HCT116 (cell line): ENCODE measurements around the gene IL11RA. TPM values are rescaled to one million over a fixed set of nuclear protein-coding genes. Genes with fewer than 3 reads are reported as not detected.

ENCODE experiments used
- ATAC-seq: fragments of 200-7000 bp; cut with Tn5 transposase; 2 replicates; pipeline ENCODE4 v1.9.1; 2020; ENCODE audit warnings: mild to moderate bottlenecking, moderate library complexity
- BruUV-seq: library from RNA; stranded (reverse); fragments of 400-500 nt; replicated peaks from 2 replicates; lab custom pipeline; 2021; lab: Mats Ljungman, UMichigan
- CTCF ChIA-PET: fragments of 300-600 bp; sonication (Branson Sonifier 250); formaldehyde crosslinking; loops from one replicate; lab custom pipeline; 2021; ENCODE audit warnings: antibody characterized with exemption; lab: Charles Lee
- POLR2A ChIA-PET: fragments of 300-600, 350-600 bp; sonication (Branson Sonifier 250); formaldehyde crosslinking; loops from one replicate; lab custom pipeline; 2021; ENCODE audit warnings: antibody characterized with exemption; lab: Charles Lee
- RAD21 ChIA-PET, 2 experiments: fragments of 300-600 bp; sonication (Branson Sonifier 250); formaldehyde crosslinking; loops; one replicate each; lab custom pipeline; 2023; ENCODE audit warnings: low total read pairs in 2 of 2; ENCODE audit not compliant: uncharacterized antibody in 2 of 2, unreplicated experiment in 2 of 2, low non-redundant PET in 1 of 2; lab: Charles Lee
- DNase-seq: peaks from one replicate; pipeline ENCODE4 v3.0.0-alpha.2; 2010; ENCODE audit warnings: low read depth, low spot score
- H2AFZ ChIP-seq: fragments of 200-600 bp; shearing (Covaris generic), sonication (generic); 2 replicates; pipeline ENCODE4 v1.6.1; 2017; ENCODE audit warnings: low read depth, mixed run types, mixed read lengths, antibody characterized with exemption, low read length; ENCODE audit not compliant: poor library complexity, severe bottlenecking
- H3K27ac ChIP-seq: 2 replicates; pipeline ENCODE4 v1.5.1; 2012; ENCODE audit warnings: low read depth, low read length
- H3K27me3 ChIP-seq: fragments of 200-600 bp; sonication (generic); 2 replicates; pipeline ENCODE4 v1.6.1; 2016; ENCODE audit warnings: mixed run types, low read length, mixed read lengths; ENCODE audit not compliant: insufficient read depth
- H3K36me3 ChIP-seq, 2 experiments: fragments of 200-500 bp in 1 of 2; fragments of 200-600 bp in 1 of 2; sonication (Bioruptor generic) in 1 of 2; sonication (generic) in 1 of 2; 2 replicates each; pipeline versions ENCODE4 v1.5.1 to v1.6.1; 2014 to 2016; ENCODE audit warnings: low read length in 2 of 2, inconsistent platforms in 1 of 2, mixed read lengths in 1 of 2, mixed run types in 1 of 2; ENCODE audit not compliant: insufficient read depth in 2 of 2, control insufficient read depth in 1 of 2
- H3K4me1 ChIP-seq, 2 experiments: fragments of 200-600 bp in 1 of 2; sonication (generic) in 1 of 2; 2 replicates each; pipeline versions ENCODE4 v1.5.1 to v1.6.1; 2012 to 2017; ENCODE audit warnings: low read length in 2 of 2, inconsistent platforms in 1 of 2, mild to moderate bottlenecking in 1 of 2, mixed read lengths in 1 of 2, mixed run types in 1 of 2, moderate library complexity in 1 of 2; ENCODE audit not compliant: insufficient read depth in 2 of 2, control insufficient read depth in 1 of 2
- H3K4me2 ChIP-seq: fragments of 200-600 bp; sonication (generic); 2 replicates; pipeline ENCODE4 v1.6.1; 2017; ENCODE audit warnings: mixed run types, low read length, mixed read lengths
- H3K4me3 ChIP-seq, 2 experiments: fragments of 200-600 bp in 1 of 2; sonication (generic) in 1 of 2; replicated peaks in 1 of 2; 2 replicates each; pipeline ENCODE4 v1.5.1; 2011 to 2016; ENCODE audit warnings: low read length in 2 of 2, control low read depth in 1 of 2, low read depth in 1 of 2, mild to moderate bottlenecking in 1 of 2, mixed read lengths in 1 of 2, mixed run types in 1 of 2
- H3K79me2 ChIP-seq: fragments of 200-600 bp; sonication (generic); 2 replicates; pipeline ENCODE4 v1.6.1; 2017; ENCODE audit warnings: mild to moderate bottlenecking, mixed run types, low read length, moderate library complexity, mixed read lengths; ENCODE audit not compliant: insufficient read depth
- H3K9ac ChIP-seq: fragments of 200-600 bp; sonication (generic); 2 replicates; pipeline ENCODE4 v1.6.1; 2016; ENCODE audit warnings: low read length, mixed read lengths
- H3K9me2 ChIP-seq: fragments of 200-600 bp; sonication (generic), shearing (Covaris generic); 2 replicates; pipeline ENCODE4 v1.6.1; 2017; ENCODE audit warnings: mixed run types, mild to moderate bottlenecking, moderate library complexity; ENCODE audit not compliant: insufficient read depth
- H3K9me3 ChIP-seq, 2 experiments: fragments of 200-500 bp in 1 of 2; fragments of 200-600 bp in 1 of 2; sonication (Bioruptor generic) in 1 of 2; sonication (generic) in 1 of 2; 2 replicates each; pipeline ENCODE4 v1.6.1; 2014 to 2017; ENCODE audit warnings: low read length in 2 of 2, mixed read lengths in 2 of 2, inconsistent platforms in 1 of 2, low read depth in 1 of 2, mild to moderate bottlenecking in 1 of 2, mixed run types in 1 of 2, moderate library complexity in 1 of 2; ENCODE audit not compliant: control insufficient read depth in 1 of 2, insufficient read depth in 1 of 2
- H4K20me1 ChIP-seq: fragments of 200-600 bp; sonication (generic), shearing (Covaris generic); 2 replicates; pipeline ENCODE4 v1.6.1; 2017; ENCODE audit warnings: mixed run types, mild to moderate bottlenecking, moderate library complexity; ENCODE audit not compliant: insufficient read depth
- CBX3 ChIP-seq: IDR thresholded peaks from 2 replicates; pipeline ENCODE4 v1.6.1; 2012; ENCODE audit warnings: low read depth
- CEBPB ChIP-seq: IDR thresholded peaks from 2 replicates; pipeline ENCODE4 v1.6.1; 2012; ENCODE audit warnings: low read depth
- EGR1 ChIP-seq: IDR thresholded peaks from 2 replicates; pipeline ENCODE4 v1.6.1; 2012; ENCODE audit warnings: low read depth
- ELF1 ChIP-seq: IDR thresholded peaks from 2 replicates; pipeline ENCODE4 v1.6.1; 2012; ENCODE audit warnings: low read depth, borderline replicate concordance
- EZH2phosphoT487 ChIP-seq: fragments of 200-600 bp; IDR thresholded peaks from 2 replicates; pipeline ENCODE4 v1.6.1; 2018; ENCODE audit warnings: antibody characterized with exemption, borderline replicate concordance
- FOSL1 ChIP-seq: IDR thresholded peaks from 2 replicates; pipeline ENCODE4 v1.6.1; 2012; ENCODE audit warnings: low read depth
- JUND ChIP-seq: IDR thresholded peaks from 2 replicates; pipeline ENCODE4 v1.6.1; 2012
- POLR2AphosphoS5 ChIP-seq: IDR thresholded peaks from 2 replicates; pipeline ENCODE4 v1.6.1; 2011; ENCODE audit warnings: mild to moderate bottlenecking, low read depth, low read length, moderate library complexity
- ZNF274 ChIP-seq: fragments of 200-500 bp; sonication (Bioruptor generic); IDR thresholded peaks from 2 replicates; pipeline ENCODE4 v1.6.1; 2014; ENCODE audit warnings: mild to moderate bottlenecking, low read depth, low read length, inconsistent platforms
- intact Hi-C: fragments of 100-400 bp; cut with micrococcal nuclease; formaldehyde crosslinking; loops from 2 replicates; pipeline ENCODE4 v1.10.0; 2022
- total RNA-seq: library from RNA; stranded (reverse); gene quantifications from one replicate; pipeline ENCODE4 v1.2.1, GENCODE V29; 2021; ENCODE audit not compliant: unreplicated experiment
- TF ChIP-seq, protein P1 (sequence below), 3 experiments: fragments of 200-600 bp in 1 of 3; sonication (generic) in 1 of 3; IDR thresholded peaks in 2 of 3; conservative IDR thresholded peaks in 1 of 3; 2 replicates each; pipeline ENCODE4 v1.5.1; 2012 to 2017; ENCODE audit warnings: low read depth in 2 of 3, low read length in 2 of 3, antibody characterized with exemption in 1 of 3, borderline replicate concordance in 1 of 3, control low read depth in 1 of 3, mild to moderate bottlenecking in 1 of 3, mixed read lengths in 1 of 3, mixed run types in 1 of 3, moderate library complexity in 1 of 3; ENCODE audit not compliant: insufficient read depth in 1 of 3
- TF ChIP-seq, protein P2 (sequence below): IDR thresholded peaks from 2 replicates; pipeline ENCODE4 v1.6.1; 2011; ENCODE audit warnings: mild to moderate bottlenecking, low read length, moderate library complexity; ENCODE audit not compliant: insufficient replicate concordance; ENCODE audit errors: extremely low read depth

The IL11RA gene
- total RNA-seq, 1 experiment from 2014 or later = 10.6 TPM

DNA sequence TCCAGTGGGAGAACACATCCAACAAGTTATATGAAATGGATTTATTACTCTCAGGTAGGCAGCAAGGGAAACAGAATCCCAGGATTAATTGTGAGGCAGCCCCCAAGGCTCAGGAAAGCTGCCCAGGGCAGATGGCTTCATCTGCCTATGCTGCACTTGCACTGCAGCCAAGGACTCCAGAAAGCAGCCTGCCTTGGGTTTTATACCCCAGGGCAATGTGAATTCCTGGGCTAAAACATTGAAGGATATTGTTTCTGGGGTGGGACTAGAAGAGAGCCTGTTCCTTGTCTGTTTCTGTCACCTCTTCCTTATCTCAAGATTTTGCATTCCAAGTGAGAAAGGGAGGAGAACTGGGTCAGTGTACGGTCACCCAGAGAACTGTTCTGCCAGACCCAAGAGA, 19.3 kb downstream of the IL11RA start:
- Histone ChIP-seq H3K4me3 (no peak overlapping the region), H3K9ac (no peak overlapping the region), H2AFZ (no peak overlapping the region), H3K9me3 (no peaks in the 10 kb centered on the region), H3K4me1 (peaks cover 0 to 3% of the 10 kb centered on the region in 2 experiments; a peak in 1 of 4 replicates), H3K9me2 (no peaks in the 10 kb centered on the region), H3K27ac (no peak overlapping the region), H3K36me3 (no peaks in the 10 kb centered on the region), H3K4me2 (no peak overlapping the region), H3K79me2 (peaks cover 12% of the 10 kb centered on the region; the same call in 1 of the 2 replicates), H4K20me1 (no peaks in the 10 kb centered on the region), H3K27me3 (no peaks in the 10 kb centered on the region)
- BruUV-seq = no TSS peak
- POLR2A ChIA-PET = no interaction called here
- intact Hi-C loops = loop anchor here (10.0 kb wide), 1 partner anchor 313 kb away; the partner anchor contains the start of gene DNAJB5
- CTCF ChIA-PET = no interaction called here
- ATAC-seq = no peak
- RAD21 ChIA-PET = no interaction called here
- DNase-seq = no peak
- TF ChIP-seq CBX3 (no peak), EZH2phosphoT487 (no peak), EGR1 (no peak), CEBPB (no peak), ZNF274 (no peak), POLR2AphosphoS5 (no peak), JUND (no peak), FOSL1 (no peak), ELF1 (no peak)
- TF ChIP-seq, protein P1, sequence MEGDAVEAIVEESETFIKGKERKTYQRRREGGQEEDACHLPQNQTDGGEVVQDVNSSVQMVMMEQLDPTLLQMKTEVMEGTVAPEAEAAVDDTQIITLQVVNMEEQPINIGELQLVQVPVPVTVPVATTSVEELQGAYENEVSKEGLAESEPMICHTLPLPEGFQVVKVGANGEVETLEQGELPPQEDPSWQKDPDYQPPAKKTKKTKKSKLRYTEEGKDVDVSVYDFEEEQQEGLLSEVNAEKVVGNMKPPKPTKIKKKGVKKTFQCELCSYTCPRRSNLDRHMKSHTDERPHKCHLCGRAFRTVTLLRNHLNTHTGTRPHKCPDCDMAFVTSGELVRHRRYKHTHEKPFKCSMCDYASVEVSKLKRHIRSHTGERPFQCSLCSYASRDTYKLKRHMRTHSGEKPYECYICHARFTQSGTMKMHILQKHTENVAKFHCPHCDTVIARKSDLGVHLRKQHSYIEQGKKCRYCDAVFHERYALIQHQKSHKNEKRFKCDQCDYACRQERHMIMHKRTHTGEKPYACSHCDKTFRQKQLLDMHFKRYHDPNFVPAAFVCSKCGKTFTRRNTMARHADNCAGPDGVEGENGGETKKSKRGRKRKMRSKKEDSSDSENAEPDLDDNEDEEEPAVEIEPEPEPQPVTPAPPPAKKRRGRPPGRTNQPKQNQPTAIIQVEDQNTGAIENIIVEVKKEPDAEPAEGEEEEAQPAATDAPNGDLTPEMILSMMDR (IDR thresholded peaks at IDR 0.05 in 2 of 3, conservative IDR thresholded peaks at IDR 0.05 in 1 of 3; ENCODE audit: borderline replicate concordance in 1 of 3, insufficient read depth in 1 of 3, low read depth in 2 of 3, low read length in 2 of 3) = no peak
- TF ChIP-seq, protein P2, sequence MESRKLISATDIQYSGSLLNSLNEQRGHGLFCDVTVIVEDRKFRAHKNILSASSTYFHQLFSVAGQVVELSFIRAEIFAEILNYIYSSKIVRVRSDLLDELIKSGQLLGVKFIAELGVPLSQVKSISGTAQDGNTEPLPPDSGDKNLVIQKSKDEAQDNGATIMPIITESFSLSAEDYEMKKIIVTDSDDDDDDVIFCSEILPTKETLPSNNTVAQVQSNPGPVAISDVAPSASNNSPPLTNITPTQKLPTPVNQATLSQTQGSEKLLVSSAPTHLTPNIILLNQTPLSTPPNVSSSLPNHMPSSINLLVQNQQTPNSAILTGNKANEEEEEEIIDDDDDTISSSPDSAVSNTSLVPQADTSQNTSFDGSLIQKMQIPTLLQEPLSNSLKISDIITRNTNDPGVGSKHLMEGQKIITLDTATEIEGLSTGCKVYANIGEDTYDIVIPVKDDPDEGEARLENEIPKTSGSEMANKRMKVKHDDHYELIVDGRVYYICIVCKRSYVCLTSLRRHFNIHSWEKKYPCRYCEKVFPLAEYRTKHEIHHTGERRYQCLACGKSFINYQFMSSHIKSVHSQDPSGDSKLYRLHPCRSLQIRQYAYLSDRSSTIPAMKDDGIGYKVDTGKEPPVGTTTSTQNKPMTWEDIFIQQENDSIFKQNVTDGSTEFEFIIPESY = no peak
- TF ChIP-seq, all 23 proteins: peak for 0
